ENCODE data around the gene RHOB.

Gene RHOB

GRCh38 chr2:20478961-20479360 lies 32.1 kb downstream of the RHOB start:
- TF ChIP-seq CTCF (IDR thresholded peaks at IDR 0.05; ENCODE audit: borderline replicate concordance, insufficient read depth, low read depth, low read length) = no peak
- no peak overlapping the region for H3K4me3 ChIP-seq (ENCODE audit: low read depth, low read length)

GRCh38 chr2:20479835-20480234 lies 33.0 kb downstream of the RHOB start:
- no peak for TF ChIP-seq CTCF (IDR thresholded peaks at IDR 0.05; ENCODE audit: borderline replicate concordance, insufficient read depth, low read depth, low read length)
- no peak overlapping the region for H3K4me3 ChIP-seq (ENCODE audit: low read depth, low read length)

- TF ChIP-seq CTCF (IDR thresholded peaks at IDR 0.05; ENCODE audit: borderline replicate concordance, insufficient read depth, low read depth, low read length) = no peak
- no peak overlapping the region for H3K4me3 ChIP-seq (ENCODE audit: low read depth, low read length)
These were observed 34.0 kb downstream of the RHOB start for GRCh38 chr2:20480913-20481312.

GRCh38 chr2:20481798-20482405 lies 35.0 kb downstream of the RHOB start:
- TF ChIP-seq CTCF (IDR thresholded peaks at IDR 0.05; ENCODE audit: borderline replicate concordance, insufficient read depth, low read depth, low read length) = no peak

GRCh38 chr2:20482725-20483124 lies 35.9 kb downstream of the RHOB start:
- H3K4me3 ChIP-seq (ENCODE audit: low read depth, low read length) = no peak overlapping the region
- no peak for TF ChIP-seq CTCF (IDR thresholded peaks at IDR 0.05; ENCODE audit: borderline replicate concordance, insufficient read depth, low read depth, low read length)

More at GRCh38 chr2:20481798-20482405, 35.0 kb downstream of the RHOB start:
- no peak overlapping the region for H3K4me3 ChIP-seq (ENCODE audit: low read depth, low read length)

- TF ChIP-seq CTCF (IDR thresholded peaks at IDR 0.05; ENCODE audit: borderline replicate concordance, insufficient read depth, low read depth, low read length) = no peak
- H3K4me3 ChIP-seq (ENCODE audit: low read depth, low read length) = no peak overlapping the region
These were observed 36.5 kb downstream of the RHOB start for GRCh38 chr2:20483194-20483895.

- no peak for TF ChIP-seq CTCF (IDR thresholded peaks at IDR 0.05; ENCODE audit: borderline replicate concordance, insufficient read depth, low read depth, low read length)
- H3K4me3 ChIP-seq (ENCODE audit: low read depth, low read length) = no peak overlapping the region
These were observed 37.3 kb downstream of the RHOB start for GRCh38 chr2:20484034-20484617.

Data from GM12875 (cell line).